ENCODE measurements around the gene LTC4S. TPM values are rescaled to one million over a fixed set of nuclear protein-coding genes. Genes with fewer than 3 reads are reported as not detected.
"Not testable (repeated sequence)": the region's sequence is repeated elsewhere in the genome, so short reads cannot be mapped to it uniquely, and the experiment has no call there.

The LTC4S gene
- total RNA-seq, 6 donors from 2014 or later, result 6.7 to 33.1 (median 21.3) TPM

DNA sequence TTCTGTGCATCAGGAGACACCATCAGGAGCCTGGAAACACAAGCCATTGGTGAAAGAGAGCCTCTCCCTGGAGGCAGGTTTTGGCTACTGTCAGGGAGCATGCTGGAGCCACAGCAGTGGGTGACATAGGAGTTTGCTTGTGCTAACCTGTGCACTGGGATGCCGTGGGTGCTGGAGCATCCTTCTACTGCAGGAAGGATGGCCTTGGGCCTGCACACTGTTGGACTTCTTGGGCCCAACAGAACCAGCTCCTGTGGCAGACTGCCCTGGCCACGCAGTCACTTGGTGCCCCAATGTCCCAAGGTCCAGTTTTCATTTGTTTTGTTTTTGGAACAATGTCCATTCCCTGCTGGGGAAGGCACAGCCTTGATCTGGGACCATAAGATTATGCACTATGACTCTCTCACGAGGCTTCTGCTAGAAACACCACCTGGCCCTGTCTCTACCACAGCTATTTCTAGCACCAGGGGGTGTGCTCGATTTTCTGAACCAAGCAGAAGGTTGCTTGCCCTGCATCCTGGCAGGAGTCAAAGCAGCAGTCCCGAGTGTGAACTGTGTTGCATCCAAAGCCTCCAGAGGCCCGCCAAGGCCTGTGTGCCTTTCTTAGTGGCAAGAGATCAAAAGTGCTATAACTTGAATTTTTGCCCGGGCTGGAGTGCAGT, 5.5 kb upstream of the LTC4S start:
- H3K27ac ChIP-seq, result no peak overlapping the region
- WGBS, 2 donors, result 91 to 95% methylated on average over 7 of the region's 7 CpGs
- no peak for DNase-seq
- TF ChIP-seq, protein P1, sequence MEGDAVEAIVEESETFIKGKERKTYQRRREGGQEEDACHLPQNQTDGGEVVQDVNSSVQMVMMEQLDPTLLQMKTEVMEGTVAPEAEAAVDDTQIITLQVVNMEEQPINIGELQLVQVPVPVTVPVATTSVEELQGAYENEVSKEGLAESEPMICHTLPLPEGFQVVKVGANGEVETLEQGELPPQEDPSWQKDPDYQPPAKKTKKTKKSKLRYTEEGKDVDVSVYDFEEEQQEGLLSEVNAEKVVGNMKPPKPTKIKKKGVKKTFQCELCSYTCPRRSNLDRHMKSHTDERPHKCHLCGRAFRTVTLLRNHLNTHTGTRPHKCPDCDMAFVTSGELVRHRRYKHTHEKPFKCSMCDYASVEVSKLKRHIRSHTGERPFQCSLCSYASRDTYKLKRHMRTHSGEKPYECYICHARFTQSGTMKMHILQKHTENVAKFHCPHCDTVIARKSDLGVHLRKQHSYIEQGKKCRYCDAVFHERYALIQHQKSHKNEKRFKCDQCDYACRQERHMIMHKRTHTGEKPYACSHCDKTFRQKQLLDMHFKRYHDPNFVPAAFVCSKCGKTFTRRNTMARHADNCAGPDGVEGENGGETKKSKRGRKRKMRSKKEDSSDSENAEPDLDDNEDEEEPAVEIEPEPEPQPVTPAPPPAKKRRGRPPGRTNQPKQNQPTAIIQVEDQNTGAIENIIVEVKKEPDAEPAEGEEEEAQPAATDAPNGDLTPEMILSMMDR (IDR thresholded peaks at IDR 0.05), result no peak
- TF ChIP-seq POLR2AphosphoS5 (IDR thresholded peaks at IDR 0.05), result no peak
- TF ChIP-seq EP300 (IDR thresholded peaks at IDR 0.05), result no peak
- TF ChIP-seq POLR2A (IDR thresholded peaks at IDR 0.05), result no peak
- no peaks in the 10 kb centered on the region for H3K27me3 ChIP-seq
- H3K9me3 ChIP-seq, result no peaks in the 10 kb centered on the region
- ATAC-seq (ENCODE audit: low FRiP score in 2 of 2), result peak in 1 of 2 donors; percentile 24
- no peaks in the 10 kb centered on the region for H3K36me3 ChIP-seq
- H3K4me1 ChIP-seq, result peaks cover 18 to 21% (median 20%) of the 10 kb centered on the region in 4 donors
- no peak overlapping the region for H3K4me3 ChIP-seq

GRCh38 chr5:179789278-179789677, 4.5 kb upstream of the LTC4S start:
- 96% methylated on average over 9 of the region's 9 CpGs for WGBS, 2 donors
- not testable (repeated sequence) for ATAC-seq (ENCODE audit: low FRiP score in 2 of 2); H3K36me3 ChIP-seq

DNA sequence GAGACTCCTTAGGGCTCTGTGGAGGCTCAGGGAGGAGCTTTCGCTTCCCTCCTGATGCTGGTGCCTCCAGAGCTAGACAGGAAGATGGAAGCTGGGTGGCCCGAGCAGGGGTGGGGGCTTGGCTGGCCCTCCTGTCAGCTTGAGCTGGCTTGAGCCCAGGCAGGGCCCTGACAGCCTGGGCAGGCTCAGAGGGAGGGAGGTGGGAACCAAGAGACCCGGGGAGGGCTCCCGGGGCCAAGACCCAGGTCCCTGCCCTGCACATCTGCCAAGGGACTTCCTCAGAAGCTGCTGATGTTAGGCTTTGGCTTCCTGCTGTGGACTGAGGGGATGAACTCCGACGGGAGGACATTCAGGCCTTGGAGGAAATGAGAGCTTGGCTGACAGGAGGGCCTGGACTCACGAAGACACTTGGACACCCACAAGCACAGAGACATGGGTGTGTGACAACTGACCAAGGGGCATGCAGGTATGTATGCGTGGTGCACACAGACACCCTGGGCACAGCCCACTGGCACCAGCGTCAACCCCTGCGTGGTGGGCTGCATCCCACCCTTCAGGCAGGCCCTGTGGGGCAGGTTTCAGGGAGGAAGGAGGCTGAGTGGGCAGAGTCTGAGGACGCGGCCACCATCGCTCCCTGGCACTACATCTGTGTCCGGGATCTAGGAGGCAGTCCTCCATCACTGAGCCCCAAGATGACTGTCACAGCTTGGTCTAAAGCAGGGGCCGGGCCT, 1.7 kb upstream of the LTC4S start:
- ATAC-seq (ENCODE audit: low FRiP score in 2 of 2) (no peak), DNase-seq (peak; percentile 37 to 68)
- Histone ChIP-seq H3K4me1 (peaks cover 50 to 55% (median 52%) of the 10 kb centered on the region in 4 donors), H3K27me3 (no peaks in the 10 kb centered on the region), H3K9me3 (no peaks in the 10 kb centered on the region), H3K4me3 (no peak overlapping the region), H3K27ac (peak overlapping the region; percentile 71 to 85 (median 78)), H3K36me3 (peaks cover 0 to under 1% (median under 1%) of the 10 kb centered on the region in 4 donors)
- 39 to 61% methylated on average over 12 to 13 of the region's 15 CpGs for WGBS, 2 donors
- no peak for TF ChIP-seq POLR2A (IDR thresholded peaks at IDR 0.05)
- peak in 1 of 2 donors; percentile 48 for TF ChIP-seq POLR2AphosphoS5 (IDR thresholded peaks at IDR 0.05)
- TF ChIP-seq EP300 (IDR thresholded peaks at IDR 0.05), result no peak

More at GRCh38 chr5:179789278-179789677, 4.5 kb upstream of the LTC4S start:
- not testable (repeated sequence) for H3K9me3 ChIP-seq, DNase-seq, H3K27me3 ChIP-seq, H3K27ac ChIP-seq, H3K4me3 ChIP-seq
- H3K4me1 ChIP-seq, result peaks cover 27 to 31% (median 29%) of the 10 kb centered on the region in 4 donors

DNA sequence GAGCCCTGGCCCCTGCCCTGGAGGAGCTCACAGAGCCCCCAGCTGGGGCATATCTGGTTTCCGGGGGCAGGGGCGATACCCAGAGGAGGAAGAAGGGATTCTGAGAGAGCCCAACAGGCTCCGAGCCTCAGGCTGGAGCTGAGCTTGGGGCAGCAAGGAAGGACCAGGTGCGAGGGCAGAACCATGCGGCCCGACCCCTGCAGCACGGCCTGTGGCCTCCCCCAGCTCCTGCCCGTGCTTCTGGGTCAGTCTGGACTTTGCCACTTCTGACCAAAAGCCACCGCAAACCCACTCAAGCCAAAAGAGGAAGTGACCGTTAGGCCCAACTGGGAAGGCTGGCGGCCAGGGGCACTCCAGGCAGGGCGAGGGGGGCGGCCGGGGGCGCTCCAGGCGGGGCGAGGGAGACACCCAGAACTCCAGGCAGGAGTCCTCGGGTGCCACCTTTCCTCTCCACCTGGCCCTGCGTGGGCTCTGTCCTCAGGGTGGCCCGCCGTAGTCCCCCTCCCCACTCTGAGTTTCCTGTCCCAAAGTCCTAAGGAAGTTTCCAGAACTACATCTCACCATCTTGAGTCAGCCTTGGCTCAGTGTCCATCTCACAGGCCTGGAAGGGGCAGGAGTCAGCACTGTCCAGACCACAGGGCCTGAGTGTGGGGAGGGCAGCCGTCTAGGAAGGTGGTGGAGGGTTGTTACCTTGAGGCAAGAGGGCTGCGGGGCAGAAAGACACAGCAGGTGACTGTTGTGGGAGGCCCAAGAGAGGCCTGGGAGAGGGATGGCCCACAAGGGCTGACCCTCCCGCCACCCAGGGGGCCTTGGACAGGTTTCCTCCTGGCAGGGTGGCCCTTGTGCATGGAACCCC, 946 bp upstream of the LTC4S start:
- ATAC-seq (ENCODE audit: low FRiP score in 2 of 2) (peak in 1 of 2 donors; percentile 10), DNase-seq (peak; percentile 52 to 87)
- Histone ChIP-seq H3K36me3 (peaks cover 4 to 8% (median 8%) of the 10 kb centered on the region in 4 donors), H3K27ac (peak overlapping the region; percentile 71 to 85 (median 78)), H3K27me3 (no peaks in the 10 kb centered on the region), H3K4me3 (no peak overlapping the region), H3K9me3 (no peaks in the 10 kb centered on the region), H3K4me1 (peaks cover 50 to 60% (median 54%) of the 10 kb centered on the region in 4 donors)
- WGBS, 2 donors, result 55 to 61% methylated on average over 3 to 24 of the region's 24 CpGs
- TF ChIP-seq POLR2A (IDR thresholded peaks at IDR 0.05) (no peak), EP300 (IDR thresholded peaks at IDR 0.05) (no peak), POLR2AphosphoS5 (IDR thresholded peaks at IDR 0.05) (no peak)
- TF ChIP-seq, protein P1 (IDR thresholded peaks at IDR 0.05), result no peak

DNA sequence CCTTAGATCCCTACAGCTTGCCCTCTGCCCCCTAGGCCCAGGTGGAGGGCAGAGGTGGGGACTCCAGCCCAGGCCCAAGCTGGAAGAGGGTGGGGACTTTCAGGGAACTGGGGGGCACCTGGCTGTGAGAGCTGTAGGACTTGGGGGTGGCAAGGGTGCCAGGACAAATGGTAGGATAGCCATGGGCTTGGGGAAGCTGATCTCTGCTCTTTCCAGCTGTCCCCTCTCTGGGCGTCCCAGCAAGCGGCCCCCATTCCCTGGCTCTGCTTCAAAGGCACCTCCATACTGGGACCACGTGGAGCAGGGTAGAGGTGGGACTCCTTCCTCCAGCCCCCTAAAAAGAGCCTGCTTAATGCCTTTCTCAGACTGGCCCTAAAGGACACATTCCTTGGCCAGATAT, 385 bp downstream of the LTC4S start:
- H3K36me3 ChIP-seq, result peaks cover 14 to 21% (median 21%) of the 10 kb centered on the region in 4 donors
- no peaks in the 10 kb centered on the region for H3K9me3 ChIP-seq
- DNase-seq (no peak), ATAC-seq (ENCODE audit: low FRiP score in 2 of 2) (no peak)
- H3K4me1 ChIP-seq, result peaks cover 50 to 60% (median 54%) of the 10 kb centered on the region in 4 donors
- 67% methylated on average over 3 of the region's 3 CpGs; no CpG with 5 or more reads in 1 of the 2 donors for WGBS, 2 donors
- TF ChIP-seq POLR2A (IDR thresholded peaks at IDR 0.05) (peak in 1 of 4 donors; percentile 6), POLR2AphosphoS5 (IDR thresholded peaks at IDR 0.05) (no peak), EP300 (IDR thresholded peaks at IDR 0.05) (no peak)
- TF ChIP-seq, protein P1 (IDR thresholded peaks at IDR 0.05), result no peak
- H3K27me3 ChIP-seq, result no peaks in the 10 kb centered on the region
- peak overlapping the region in 3 of 4 donors; percentile 54 to 80 (median 67) for H3K4me3 ChIP-seq
- peak overlapping the region; percentile 28 to 85 (median 78) for H3K27ac ChIP-seq
